ENCODE data around the gene WDFY4. TPM values are rescaled to one million over a fixed set of nuclear protein-coding genes. Genes with fewer than 3 reads are reported as not detected.

Gene WDFY4
- total RNA-seq, 1 donor, result not detected

DNA sequence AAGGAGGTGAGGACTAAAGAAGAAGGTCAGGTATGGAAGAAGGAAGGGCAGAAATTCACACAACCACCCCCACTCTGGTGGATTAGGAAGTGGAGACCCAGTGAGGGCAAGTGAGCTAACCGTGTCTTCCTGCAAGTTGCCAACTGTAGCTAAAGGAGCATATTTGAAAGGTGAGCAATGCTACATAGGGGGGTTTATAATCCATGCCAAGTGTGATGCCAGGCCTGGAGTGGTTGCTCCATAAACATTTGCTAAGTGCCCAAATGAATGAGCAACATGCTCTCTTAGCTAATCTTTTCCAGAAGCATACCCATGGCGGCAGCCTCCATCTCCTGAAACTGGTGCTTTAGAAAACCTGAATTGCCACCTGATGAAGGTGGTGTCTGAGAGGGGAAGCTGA, 133.4 kb downstream of the WDFY4 start:
- no peak for DNase-seq (ENCODE audit: low read depth)
- no peak for TF ChIP-seq CTCF (IDR thresholded peaks at IDR 0.05; ENCODE audit: insufficient read depth, low read length)
- no peak overlapping the region for H3K4me3 ChIP-seq (ENCODE audit: low read depth, low read length)

GRCh38 chr10:48818861-48819520, 134.3 kb downstream of the WDFY4 start:
- no peak overlapping the region for H3K4me3 ChIP-seq (ENCODE audit: low read depth, low read length)
- DNase-seq (ENCODE audit: low read depth), result no peak
- no peak for TF ChIP-seq CTCF (IDR thresholded peaks at IDR 0.05; ENCODE audit: insufficient read depth, low read length)

DNA sequence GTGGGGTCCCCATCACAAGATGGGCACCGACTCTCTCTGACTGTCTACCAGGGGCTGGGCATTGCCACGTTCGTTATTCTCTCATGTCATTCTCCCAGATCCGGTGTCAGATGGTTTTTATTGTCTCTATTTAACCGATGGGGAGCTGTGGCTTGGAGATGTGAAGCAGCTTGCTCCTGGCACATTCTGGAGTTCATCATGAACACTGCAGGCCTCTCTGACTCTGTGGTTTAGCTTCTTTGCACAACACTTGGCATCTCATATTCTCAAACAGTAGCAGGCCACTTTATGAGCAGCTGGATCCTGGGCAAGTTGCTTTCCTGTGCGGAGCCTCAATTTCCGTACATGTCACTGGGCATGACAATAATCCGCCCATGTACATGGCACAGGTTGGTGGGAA, 135.1 kb downstream of the WDFY4 start:
- no peak overlapping the region for H3K4me3 ChIP-seq (ENCODE audit: low read depth, low read length)
- no peak for TF ChIP-seq CTCF (IDR thresholded peaks at IDR 0.05; ENCODE audit: insufficient read depth, low read length)
- no peak for DNase-seq (ENCODE audit: low read depth)

GRCh38 chr10:48820231-48820630, 135.6 kb downstream of the WDFY4 start:
- TF ChIP-seq CTCF (IDR thresholded peaks at IDR 0.05; ENCODE audit: insufficient read depth, low read length), result no peak
- no peak for DNase-seq (ENCODE audit: low read depth)
- no peak overlapping the region for H3K4me3 ChIP-seq (ENCODE audit: low read depth, low read length)

DNA sequence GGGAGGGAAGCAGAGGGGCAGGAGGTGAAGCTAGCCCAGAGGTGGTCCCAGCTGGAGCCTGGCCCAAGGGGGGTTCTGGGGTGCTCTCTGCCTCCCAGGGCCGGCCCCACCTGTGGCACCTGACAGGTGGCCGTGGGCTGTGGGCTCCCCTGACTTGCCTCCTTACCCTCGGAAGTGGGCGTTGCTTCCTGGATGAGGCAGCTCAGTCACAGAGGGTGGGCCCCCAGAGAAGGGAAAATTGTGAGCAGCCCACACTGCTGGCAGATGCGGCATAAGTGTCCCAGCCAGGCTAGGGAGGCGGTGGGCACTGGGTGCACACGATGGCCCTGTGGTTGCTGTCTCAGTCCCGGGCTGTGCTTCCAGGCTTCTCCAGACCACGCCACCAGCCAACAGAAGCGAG, 136.0 kb downstream of the WDFY4 start:
- DNase-seq (ENCODE audit: low read depth), result no peak
- TF ChIP-seq CTCF (IDR thresholded peaks at IDR 0.05; ENCODE audit: insufficient read depth, low read length), result no peak
- no peak overlapping the region for H3K4me3 ChIP-seq (ENCODE audit: low read depth, low read length)

DNA sequence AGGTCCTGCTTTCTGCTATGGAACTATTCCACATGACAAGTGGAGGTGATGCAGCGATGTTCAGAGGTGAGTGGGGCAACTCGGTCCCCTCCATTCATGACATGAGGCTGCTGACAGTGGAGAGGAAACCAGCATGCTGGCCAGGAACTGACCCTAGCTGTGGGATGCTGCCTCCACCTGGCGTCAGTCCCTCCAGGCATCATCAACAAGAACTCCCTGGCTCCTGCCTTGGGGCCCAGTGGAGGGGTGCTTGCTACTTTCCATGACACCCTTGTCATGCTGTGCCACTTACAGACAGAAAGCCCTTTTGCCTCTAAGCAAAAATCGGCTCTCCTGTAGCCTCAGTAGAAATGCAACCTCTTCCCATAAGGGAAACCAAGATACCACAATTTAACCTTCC, 136.4 kb downstream of the WDFY4 start:
- no peak for DNase-seq (ENCODE audit: low read depth)
- no peak for TF ChIP-seq CTCF (IDR thresholded peaks at IDR 0.05; ENCODE audit: insufficient read depth, low read length)
- H3K4me3 ChIP-seq (ENCODE audit: low read depth, low read length), result no peak overlapping the region

DNA sequence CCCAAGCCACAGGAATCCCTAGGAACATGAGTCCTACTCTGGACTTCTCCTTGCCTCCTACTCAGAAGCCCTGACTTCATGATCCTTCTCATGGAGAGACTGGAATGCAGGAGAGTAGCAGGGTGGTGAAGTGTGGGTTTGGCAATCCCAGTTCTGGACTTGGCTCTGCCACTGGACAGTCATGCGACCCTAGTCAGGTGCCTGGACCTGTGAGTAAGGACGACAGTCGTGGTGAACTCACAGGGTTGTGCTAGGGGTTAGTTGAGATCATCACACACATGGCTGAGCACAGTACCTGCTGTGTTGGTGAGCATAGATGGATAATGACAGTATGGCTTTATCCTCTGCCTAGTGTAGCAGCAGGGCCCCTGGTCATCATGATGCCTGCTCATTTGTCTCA, 137.0 kb downstream of the WDFY4 start:
- H3K4me3 ChIP-seq (ENCODE audit: low read depth, low read length), result no peak overlapping the region
- no peak for TF ChIP-seq CTCF (IDR thresholded peaks at IDR 0.05; ENCODE audit: insufficient read depth, low read length)
- no peak for DNase-seq (ENCODE audit: low read depth)

Data from fibroblast of the aortic adventitia (primary cell).